WTC11 (cell line): ENCODE data around the gene KLK1. TPM values are rescaled to one million over a fixed set of nuclear protein-coding genes. Genes with fewer than 3 reads are reported as not detected.

Experiments used
- ATAC-seq: fragments of 200-7000 bp; cut with Tn5 transposase; 2 replicates; pipeline ENCODE4 v1.10.0; 2021; ENCODE audit warnings: mild to moderate bottlenecking, moderate library complexity
- CTCF ChIA-PET: fragments of 300-600 bp; sonication (Branson Sonifier 250); formaldehyde crosslinking; loops from one replicate; lab custom pipeline; 2021; ENCODE audit warnings: antibody characterized with exemption; lab: Charles Lee
- POLR2A ChIA-PET: fragments of 350-600 bp; sonication (Branson Sonifier 250); formaldehyde crosslinking; loops from one replicate; lab custom pipeline; 2021; ENCODE audit warnings: antibody characterized with exemption; lab: Charles Lee
- DNase-seq: peaks from one replicate; pipeline ENCODE4 v3.0.0; 2021; ENCODE audit warnings: low spot score
- H3K27ac Mint-ChIP-seq: 2 replicates; pipeline ENCODE4 v1.8.0; 2021; ENCODE audit warnings: mixed read lengths
- H3K27me3 Mint-ChIP-seq: 2 replicates; pipeline ENCODE4 v1.8.0; 2021; ENCODE audit warnings: low read depth, mild to moderate bottlenecking, moderate library complexity, mixed read lengths
- H3K36me3 Mint-ChIP-seq: 2 replicates; pipeline ENCODE4 v1.8.0; 2021; ENCODE audit warnings: mixed read lengths
- H3K4me1 Mint-ChIP-seq: 2 replicates; pipeline ENCODE4 v1.8.0; 2022; ENCODE audit warnings: mixed read lengths
- H3K4me3 Mint-ChIP-seq: 2 replicates; pipeline ENCODE4 v1.8.0; 2021; ENCODE audit warnings: mild to moderate bottlenecking, moderate library complexity, mixed read lengths
- H3K9me3 Mint-ChIP-seq: 2 replicates; pipeline ENCODE4 v1.8.0; 2021; ENCODE audit warnings: mixed read lengths
- AR ChIP-seq: fragments of 250-450 bp; sonication (Bioruptor Pico); IDR thresholded peaks from 2 replicates; pipeline ENCODE4 v1.9.0; 2021; ENCODE audit warnings: mild to moderate bottlenecking
- ATF3 ChIP-seq: sonication (generic); formaldehyde crosslinking; conservative IDR thresholded peaks from 2 replicates; pipeline ENCODE4 v1.8.1; 2022; ENCODE audit warnings: mild to moderate bottlenecking, missing genetic modification reagents
- ATF6 ChIP-seq: sonication (generic); formaldehyde crosslinking; IDR thresholded peaks from 2 replicates; pipeline ENCODE4 v1.8.1; 2023; ENCODE audit warnings: mild to moderate bottlenecking, missing genetic modification reagents
- CBFB ChIP-seq: sonication (generic); formaldehyde crosslinking; IDR thresholded peaks from 2 replicates; pipeline ENCODE4 v1.8.1; 2022; ENCODE audit warnings: mild to moderate bottlenecking, low read depth, missing genetic modification reagents
- CREM ChIP-seq: sonication (generic); formaldehyde crosslinking; IDR thresholded peaks from 2 replicates; pipeline ENCODE4 v1.8.1; 2022; ENCODE audit warnings: mild to moderate bottlenecking, missing genetic modification reagents, moderate library complexity
- CTCF ChIP-seq: fragments of 200-600 bp; IDR thresholded peaks from 2 replicates; pipeline ENCODE4 v1.8.0; 2022; ENCODE audit warnings: antibody characterized with exemption
- ERG ChIP-seq: fragments of 250-450 bp; sonication (Bioruptor Pico); IDR thresholded peaks from 2 replicates; pipeline ENCODE4 v1.8.0; 2021; ENCODE audit warnings: mild to moderate bottlenecking
- FOXP1 ChIP-seq: sonication (generic); formaldehyde crosslinking; IDR thresholded peaks from 2 replicates; pipeline ENCODE4 v1.8.0; 2022; ENCODE audit warnings: missing genetic modification reagents, mild to moderate bottlenecking, moderate library complexity, borderline replicate concordance
- FOXP4 ChIP-seq: sonication (generic); formaldehyde crosslinking; IDR thresholded peaks from 2 replicates; pipeline ENCODE4 v1.8.0; 2022; ENCODE audit warnings: mild to moderate bottlenecking, missing genetic modification reagents
- JUN ChIP-seq: sonication (generic); formaldehyde crosslinking; IDR thresholded peaks from 2 replicates; pipeline ENCODE4 v1.8.0; 2023; ENCODE audit warnings: mild to moderate bottlenecking, missing genetic modification reagents
- KAT7 ChIP-seq: sonication (generic); formaldehyde crosslinking; IDR thresholded peaks from 2 replicates; pipeline ENCODE4 v1.8.1; 2023; ENCODE audit warnings: missing genetic modification reagents, mild to moderate bottlenecking, borderline replicate concordance
- MAX ChIP-seq: sonication (generic); formaldehyde crosslinking; IDR thresholded peaks from 2 replicates; pipeline ENCODE4 v1.8.0; 2022; ENCODE audit warnings: mild to moderate bottlenecking, missing genetic modification reagents
- MYBL2 ChIP-seq: sonication (generic); formaldehyde crosslinking; IDR thresholded peaks from 2 replicates; pipeline ENCODE4 v1.8.1; 2023; ENCODE audit warnings: mild to moderate bottlenecking, moderate library complexity, missing genetic modification reagents
- NR3C1 ChIP-seq: sonication (generic); formaldehyde crosslinking; conservative IDR thresholded peaks from 2 replicates; pipeline ENCODE4 v1.8.1; 2023; ENCODE audit warnings: low read depth, mild to moderate bottlenecking, missing genetic modification reagents
- OVOL2 ChIP-seq: fragments of 250-450 bp; sonication (Bioruptor Pico); IDR thresholded peaks from 2 replicates; pipeline ENCODE4 v1.9.0; 2021; ENCODE audit warnings: mild to moderate bottlenecking, borderline replicate concordance
- PRDM15 ChIP-seq: sonication (generic); formaldehyde crosslinking; IDR thresholded peaks from 2 replicates; pipeline ENCODE4 v1.8.0; 2022; ENCODE audit warnings: missing genetic modification reagents
- SP1 ChIP-seq: sonication (generic); formaldehyde crosslinking; conservative IDR thresholded peaks from 2 replicates; pipeline ENCODE4 v1.8.1; 2022; ENCODE audit warnings: missing genetic modification reagents
- ZBTB21 ChIP-seq: sonication (generic); formaldehyde crosslinking; IDR thresholded peaks from 2 replicates; pipeline ENCODE4 v1.8.1; 2023; ENCODE audit warnings: mild to moderate bottlenecking, missing genetic modification reagents, borderline replicate concordance
- ZNF671 ChIP-seq: fragments of 250-450 bp; sonication (Bioruptor Pico); IDR thresholded peaks from 2 replicates; pipeline ENCODE4 v1.8.0; 2021; ENCODE audit warnings: mild to moderate bottlenecking
- total RNA-seq: library from RNA; stranded (reverse); gene quantifications from 3 replicates; pipeline ENCODE4 v1.2.3, GENCODE V29; 2021

The KLK1 gene
- total RNA-seq, 1 experiment from 2014 or later, result 3.9 TPM

- TF ChIP-seq ERG (no peak), MAX (CRISPR knock-in tag) (no peak), MYBL2 (CRISPR knock-in tag) (no peak), OVOL2 (no peak), CBFB (CRISPR knock-in tag) (no peak), FOXP4 (CRISPR knock-in tag) (no peak), JUN (no peak), ZBTB21 (CRISPR knock-in tag) (no peak), ZNF671 (no peak), CREM (no peak), PRDM15 (CRISPR knock-in tag) (no peak), NR3C1 (no peak), FOXP1 (no peak), AR (CRISPR knock-in tag) (no peak), KAT7 (CRISPR knock-in tag) (no peak)
Observed at GRCh38 chr19:50777830-50778303, 45.7 kb downstream of the KLK1 start (continued).

GRCh38 chr19:50777261-50777660, 46.3 kb downstream of the KLK1 start:
- Mint-ChIP-seq H3K9me3 (no peaks in the 10 kb centered on the region), H3K36me3 (no peaks in the 10 kb centered on the region), H3K27me3 (peaks cover 96% of the 10 kb centered on the region), H3K4me3 (peak overlapping the region; percentile 59), H3K27ac (0 out of 2 replicates have a peak overlapping the region, but pooled peaks have one; percentile 51), H3K4me1 (peaks cover 21% of the 10 kb centered on the region)
- ChIA-PET POLR2A (interaction anchor here (0.6 to 1.3 kb wide), 2 partner anchors 34 to 52 kb away, joined by 5 to 11 read pairs; no protein-coding TSS in a partner anchor), CTCF (interaction anchor here (0.9 to 10.3 kb wide), 4 partner anchors 54 to 240 kb away, joined by 3 to 195 read pairs (median 98); partner anchors contain the start of genes CLEC11A and SHANK1)
- no peak for ATAC-seq
- no peak for DNase-seq
- TF ChIP-seq CTCF (no peak), ATF3 (CRISPR knock-in tag) (no peak), SP1 (CRISPR knock-in tag) (no peak), KAT7 (CRISPR knock-in tag) (no peak), ATF6 (CRISPR knock-in tag) (no peak)
